ENCODE results near the gene RBMS1. TPM values are rescaled to one million over a fixed set of nuclear protein-coding genes. Genes with fewer than 3 reads are reported as not detected.

The RBMS1 gene
- total RNA-seq, 4 donors from 2014 or later: 13.0 to 24.5 (median 14.1) TPM

- TF ChIP-seq, protein P1, sequence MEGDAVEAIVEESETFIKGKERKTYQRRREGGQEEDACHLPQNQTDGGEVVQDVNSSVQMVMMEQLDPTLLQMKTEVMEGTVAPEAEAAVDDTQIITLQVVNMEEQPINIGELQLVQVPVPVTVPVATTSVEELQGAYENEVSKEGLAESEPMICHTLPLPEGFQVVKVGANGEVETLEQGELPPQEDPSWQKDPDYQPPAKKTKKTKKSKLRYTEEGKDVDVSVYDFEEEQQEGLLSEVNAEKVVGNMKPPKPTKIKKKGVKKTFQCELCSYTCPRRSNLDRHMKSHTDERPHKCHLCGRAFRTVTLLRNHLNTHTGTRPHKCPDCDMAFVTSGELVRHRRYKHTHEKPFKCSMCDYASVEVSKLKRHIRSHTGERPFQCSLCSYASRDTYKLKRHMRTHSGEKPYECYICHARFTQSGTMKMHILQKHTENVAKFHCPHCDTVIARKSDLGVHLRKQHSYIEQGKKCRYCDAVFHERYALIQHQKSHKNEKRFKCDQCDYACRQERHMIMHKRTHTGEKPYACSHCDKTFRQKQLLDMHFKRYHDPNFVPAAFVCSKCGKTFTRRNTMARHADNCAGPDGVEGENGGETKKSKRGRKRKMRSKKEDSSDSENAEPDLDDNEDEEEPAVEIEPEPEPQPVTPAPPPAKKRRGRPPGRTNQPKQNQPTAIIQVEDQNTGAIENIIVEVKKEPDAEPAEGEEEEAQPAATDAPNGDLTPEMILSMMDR (IDR thresholded peaks at IDR 0.05 in 4 of 5, conservative IDR thresholded peaks at IDR 0.05 in 1 of 5): no peak
- TF ChIP-seq POLR2A (IDR thresholded peaks at IDR 0.05): no peak
- no peak overlapping the region for H3K4me3 ChIP-seq
- no peaks in the 10 kb centered on the region for H3K27me3 ChIP-seq
- ATAC-seq (no peak), DNase-seq (no peak)
- H3K4me1 ChIP-seq: no peaks in the 10 kb centered on the region
- in situ Hi-C loops (cut with MboI; ENCODE audit: low sequenced_read_pairs in 4 of 4) (no loop called here), intact Hi-C loops (cut with DNase I; ENCODE audit: low total_unique reads) (no loop called here)
- H3K36me3 ChIP-seq: no peaks in the 10 kb centered on the region
- H3K27ac ChIP-seq: no peak overlapping the region
- H3K9me3 ChIP-seq: no peaks in the 10 kb centered on the region
Measured at GRCh38 chr2:160512491-160512890, 18.9 kb upstream of the RBMS1 start.

GRCh38 chr2:160510617-160511016 is 17.0 kb upstream of the RBMS1 start:
- TF ChIP-seq POLR2A (IDR thresholded peaks at IDR 0.05): no peak
- TF ChIP-seq, protein P1 (IDR thresholded peaks at IDR 0.05 in 4 of 5, conservative IDR thresholded peaks at IDR 0.05 in 1 of 5): no peak
- DNase-seq (no peak), ATAC-seq (no peak)
- no peaks in the 10 kb centered on the region for H3K4me1 ChIP-seq
- in situ Hi-C loops (cut with MboI; ENCODE audit: low sequenced_read_pairs in 4 of 4): no loop called here
- H3K36me3 ChIP-seq: no peaks in the 10 kb centered on the region
- no peak overlapping the region for H3K4me3 ChIP-seq
- no peaks in the 10 kb centered on the region for H3K27me3 ChIP-seq
- no peaks in the 10 kb centered on the region for H3K9me3 ChIP-seq
- H3K27ac ChIP-seq: no peak overlapping the region
- intact Hi-C loops (cut with DNase I; ENCODE audit: low total_unique reads): no loop called here

DNA sequence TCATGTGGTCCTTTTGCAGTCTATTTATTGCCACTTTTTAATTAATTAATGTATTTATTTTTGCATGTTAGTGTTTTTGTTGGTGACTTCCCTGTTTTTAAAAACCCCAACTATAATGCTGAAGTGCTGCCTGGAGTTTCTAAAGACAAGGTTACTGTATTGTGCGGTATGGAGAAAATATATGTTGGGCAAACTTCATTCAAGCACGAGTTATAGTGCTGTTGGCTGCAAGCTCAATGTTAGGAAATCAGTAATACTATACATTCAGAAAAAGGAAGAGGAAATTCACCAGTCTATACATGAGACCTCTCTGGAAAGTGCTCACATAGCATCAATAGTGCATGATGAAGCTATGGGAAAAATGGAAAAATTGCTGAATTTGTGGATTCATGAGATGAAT is 15.4 kb upstream of the RBMS1 start:
- Histone ChIP-seq H3K4me3 (no peak overlapping the region), H3K27ac (no peak overlapping the region), H3K27me3 (no peaks in the 10 kb centered on the region), H3K9me3 (no peaks in the 10 kb centered on the region), H3K36me3 (no peaks in the 10 kb centered on the region), H3K4me1 (peaks cover 4 to 9% of the 10 kb centered on the region in 2 donors)
- intact Hi-C loops (cut with DNase I; ENCODE audit: low total_unique reads): no loop called here
- no peak for TF ChIP-seq POLR2A (IDR thresholded peaks at IDR 0.05)
- TF ChIP-seq, protein P1 (IDR thresholded peaks at IDR 0.05 in 4 of 5, conservative IDR thresholded peaks at IDR 0.05 in 1 of 5): no peak
- DNase-seq (no peak), ATAC-seq (no peak)
- in situ Hi-C loops (cut with MboI; ENCODE audit: low sequenced_read_pairs in 4 of 4): no loop called here

DNA sequence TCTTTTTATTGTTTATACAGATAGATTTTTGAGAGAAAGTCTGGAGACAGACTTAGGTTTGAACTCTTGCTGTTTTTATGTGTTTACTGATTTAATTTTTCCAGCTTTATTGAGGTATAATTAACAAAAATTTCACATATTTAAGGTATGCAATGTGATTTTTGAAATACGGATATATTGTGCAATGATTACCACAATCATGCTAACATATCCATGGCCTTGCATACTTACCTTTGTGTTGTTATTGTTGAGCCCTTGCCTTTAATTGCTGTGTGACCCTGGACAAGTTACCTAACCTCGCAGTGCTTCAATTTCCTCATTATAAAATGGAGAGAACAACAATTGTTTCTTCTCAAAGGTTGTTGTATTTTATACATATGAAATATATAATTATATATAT is 13.9 kb upstream of the RBMS1 start:
- peaks cover 4 to 9% of the 10 kb centered on the region in 2 donors for H3K4me1 ChIP-seq
- H3K27me3 ChIP-seq: no peaks in the 10 kb centered on the region
- no peak for DNase-seq
- H3K4me3 ChIP-seq: no peak overlapping the region
- no peaks in the 10 kb centered on the region for H3K9me3 ChIP-seq
- TF ChIP-seq, protein P1 (IDR thresholded peaks at IDR 0.05 in 4 of 5, conservative IDR thresholded peaks at IDR 0.05 in 1 of 5): no peak
- TF ChIP-seq POLR2A (IDR thresholded peaks at IDR 0.05): no peak
- intact Hi-C loops (cut with DNase I; ENCODE audit: low total_unique reads): no loop called here
- no peak overlapping the region for H3K27ac ChIP-seq
- in situ Hi-C loops (cut with MboI; ENCODE audit: low sequenced_read_pairs in 4 of 4): no loop called here
- H3K36me3 ChIP-seq: no peaks in the 10 kb centered on the region
- no peak for ATAC-seq

DNA sequence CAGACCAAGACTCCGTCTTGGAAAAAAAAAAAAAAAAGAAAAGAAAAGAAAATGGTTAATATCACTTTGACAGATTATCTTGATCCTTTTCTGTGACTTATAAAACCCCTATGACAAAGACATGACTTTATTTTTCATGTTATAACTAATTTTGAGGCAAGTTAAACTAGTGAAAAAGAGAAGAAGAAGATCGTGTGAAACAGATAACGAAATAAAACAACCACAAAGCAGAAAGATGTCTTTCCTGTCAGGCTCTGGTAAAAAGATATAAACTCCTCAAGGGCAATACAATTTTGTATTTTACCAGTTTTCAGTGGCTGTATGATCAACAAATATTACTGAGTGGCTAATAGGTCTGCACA is 13.4 kb upstream of the RBMS1 start:
- TF ChIP-seq, protein P1 (IDR thresholded peaks at IDR 0.05 in 4 of 5, conservative IDR thresholded peaks at IDR 0.05 in 1 of 5): no peak
- TF ChIP-seq POLR2A (IDR thresholded peaks at IDR 0.05): no peak

More for the DNA sequence above, 13.4 kb upstream of the RBMS1 start:
- in situ Hi-C loops (cut with MboI; ENCODE audit: low sequenced_read_pairs in 4 of 4): no loop called here
- no peaks in the 10 kb centered on the region for H3K9me3 ChIP-seq
- no peaks in the 10 kb centered on the region for H3K27me3 ChIP-seq
- DNase-seq (no peak), ATAC-seq (no peak)
- H3K4me3 ChIP-seq: no peak overlapping the region
- H3K4me1 ChIP-seq: peaks cover 4 to 9% of the 10 kb centered on the region in 2 donors
- intact Hi-C loops (cut with DNase I; ENCODE audit: low total_unique reads): no loop called here
- H3K27ac ChIP-seq: no peak overlapping the region
- H3K36me3 ChIP-seq: no peaks in the 10 kb centered on the region
